Hepatocyte (in vitro differentiated cells): ENCODE measurements around the gene TLE6. TPM values are rescaled to one million over a fixed set of nuclear protein-coding genes. Genes with fewer than 3 reads are reported as not detected.
A peak's percentile ranks its signal among the peaks of the same experiment; 100 is the strongest.

Experiments
- DNase-seq: peaks from one replicate; pipeline ENCODE4 v3.0.0-alpha.2; 2016; ENCODE audit warnings: low spot score
- H2AFZ ChIP-seq: fragments of 200-600 bp; sonication (generic); 2 replicates; pipeline ENCODE4 v1.6.0; 2016; ENCODE audit warnings: antibody characterized with exemption, mild to moderate bottlenecking
- H3K27ac ChIP-seq: fragments of 200-600 bp; sonication (generic); 2 replicates; pipeline ENCODE4 v1.5.1; 2016; ENCODE audit warnings: mild to moderate bottlenecking
- H3K27me3 ChIP-seq: fragments of 200-600 bp; sonication (generic); 2 replicates; pipeline ENCODE4 v1.6.1; 2016
- H3K36me3 ChIP-seq: fragments of 200-600 bp; sonication (generic); replicated peaks from 2 replicates; pipeline ENCODE4 v1.5.1; 2016; ENCODE audit warnings: low read depth; ENCODE audit not compliant: insufficient read depth
- H3K4me1 ChIP-seq: fragments of 200-600 bp; sonication (generic); 2 replicates; pipeline ENCODE4 v1.5.1; 2016; ENCODE audit warnings: mild to moderate bottlenecking, moderate library complexity; ENCODE audit not compliant: insufficient read depth
- H3K4me2 ChIP-seq: fragments of 200-600 bp; sonication (generic); 2 replicates; pipeline ENCODE4 v1.6.0; 2016
- H3K4me3 ChIP-seq: fragments of 200-600 bp; sonication (generic); 2 replicates; pipeline ENCODE4 v1.5.1; 2016; ENCODE audit warnings: mild to moderate bottlenecking
- H3K79me2 ChIP-seq: fragments of 200-600 bp; sonication (generic); 2 replicates; pipeline ENCODE4 v1.6.0; 2017; ENCODE audit warnings: mild to moderate bottlenecking
- H3K9me2 ChIP-seq: fragments of 200-600 bp; sonication (generic); replicated peaks from 2 replicates; pipeline ENCODE4 v1.6.0; 2017; ENCODE audit warnings: mild to moderate bottlenecking; ENCODE audit not compliant: insufficient read depth
- H3K9me3 ChIP-seq: fragments of 200-600 bp; sonication (generic); 2 replicates; pipeline ENCODE4 v1.5.1; 2016; ENCODE audit warnings: low read depth, mild to moderate bottlenecking
- H4K20me1 ChIP-seq: fragments of 200-600 bp; sonication (generic); 2 replicates; pipeline ENCODE4 v1.6.0; 2016; ENCODE audit warnings: mild to moderate bottlenecking; ENCODE audit not compliant: insufficient read depth, poor library complexity, severe bottlenecking
- CTCF ChIP-seq: fragments of 200-600 bp; sonication (generic); IDR thresholded peaks from 2 replicates; pipeline ENCODE4 v1.5.1; 2016; ENCODE audit warnings: antibody characterized with exemption, mild to moderate bottlenecking; ENCODE audit not compliant: poor library complexity
- EZH2 ChIP-seq: fragments of 200-600 bp; sonication (generic); IDR thresholded peaks from 2 replicates; pipeline ENCODE4 v1.6.1; 2016; ENCODE audit warnings: antibody characterized with exemption, mild to moderate bottlenecking, borderline replicate concordance
- EZH2phosphoT487 ChIP-seq: fragments of 200-600 bp; sonication (generic); IDR thresholded peaks from one replicate; pipeline ENCODE4 v1.6.1; 2018; ENCODE audit warnings: antibody characterized with exemption, mild to moderate bottlenecking, low read depth, moderate library complexity; ENCODE audit not compliant: unreplicated experiment, severe bottlenecking
- WGBS: methylation state at CpG from one replicate; pipeline ENCODE4 v1.1.6; 2016; ENCODE audit warnings: low lambda C conversion rate; ENCODE audit errors: missing lambda C conversion rate; 5-methylcytosine and 5-hydroxymethylcytosine counted together
- polyA plus RNA-seq: library from polyadenylated mRNA; unstranded; fragments of >200 nt; fragmentation: Nextera tagmentation; extraction: Ambion mirVana; gene quantifications from 2 replicates; pipeline ENCODE4 v1.2.1, GENCODE V29; 2016
- total RNA-seq: library from RNA; depleted of rRNA; stranded (reverse); fragments of >200 nt; gene quantifications from 2 replicates; pipeline ENCODE4 v1.2.3, GENCODE V29; 2014

TLE6 gene
- total and polyA plus RNA-seq, 2 experiments from 2014 or later = 1.2 to 4.7 TPM

- Histone ChIP-seq H3K27me3 (no peaks in the 10 kb centered on the region), H3K36me3 (no peaks in the 10 kb centered on the region), H2AFZ (no peak overlapping the region), H3K79me2 (peaks cover 12% of the 10 kb centered on the region), H3K9me3 (no peaks in the 10 kb centered on the region), H3K27ac (no peak overlapping the region), H3K4me3 (no peak overlapping the region), H3K9me2 (no peaks in the 10 kb centered on the region), H3K4me2 (no peak overlapping the region), H4K20me1 (no peaks in the 10 kb centered on the region), H3K4me1 (no peaks in the 10 kb centered on the region)
- 97% methylated on average over 24 of the region's 28 CpGs for WGBS
- DNase-seq = no peak
- TF ChIP-seq EZH2phosphoT487 (no peak), CTCF (no peak), EZH2 (no peak)
These were observed 42.0 kb downstream of the TLE6 start for GRCh38 chr19:3019211-3019854.

- no peaks in the 10 kb centered on the region for H4K20me1 ChIP-seq
- no peaks in the 10 kb centered on the region for H3K36me3 ChIP-seq
- H3K9me2 ChIP-seq = no peaks in the 10 kb centered on the region
- no peak for TF ChIP-seq EZH2phosphoT487
- H3K27ac ChIP-seq = no peak overlapping the region
- peaks cover 16% of the 10 kb centered on the region for H3K79me2 ChIP-seq
- no peaks in the 10 kb centered on the region for H3K9me3 ChIP-seq
- H3K27me3 ChIP-seq = no peaks in the 10 kb centered on the region
- peaks cover 10% of the 10 kb centered on the region for H3K4me1 ChIP-seq
- H3K4me3 ChIP-seq = no peak overlapping the region
- H3K4me2 ChIP-seq = no peak overlapping the region
- no peak overlapping the region for H2AFZ ChIP-seq
- 88% methylated on average over 18 of the region's 18 CpGs for WGBS
- no peak for DNase-seq
These were observed 43.1 kb downstream of the TLE6 start for GRCh38 chr19:3020321-3020960.

GRCh38 chr19:3024509-3024869 is 47.1 kb downstream of the TLE6 start:
- no peak overlapping the region for H3K4me3 ChIP-seq
- H3K9me3 ChIP-seq = no peaks in the 10 kb centered on the region
- TF ChIP-seq CTCF = no peak
- H3K27me3 ChIP-seq = no peaks in the 10 kb centered on the region
- peaks cover 16% of the 10 kb centered on the region for H3K79me2 ChIP-seq
- no peaks in the 10 kb centered on the region for H3K36me3 ChIP-seq
- no peaks in the 10 kb centered on the region for H3K9me2 ChIP-seq
- no peak overlapping the region for H2AFZ ChIP-seq
- H3K4me1 ChIP-seq = peaks cover 18% of the 10 kb centered on the region
- no peak overlapping the region for H3K27ac ChIP-seq
- no peak for DNase-seq
- 25% methylated on average over 5 of the region's 5 CpGs for WGBS
- H3K4me2 ChIP-seq = peak overlapping the region; percentile 79
- H4K20me1 ChIP-seq = no peaks in the 10 kb centered on the region

GRCh38 chr19:3024870-3025548 is 47.6 kb downstream of the TLE6 start:
- Histone ChIP-seq H3K9me3 (no peaks in the 10 kb centered on the region), H3K4me1 (peaks cover 20% of the 10 kb centered on the region), H3K9me2 (no peaks in the 10 kb centered on the region), H3K27ac (peak overlapping the region; percentile 80), H3K27me3 (no peaks in the 10 kb centered on the region), H3K36me3 (no peaks in the 10 kb centered on the region), H3K79me2 (peaks cover 16% of the 10 kb centered on the region), H4K20me1 (no peaks in the 10 kb centered on the region), H2AFZ (peak overlapping the region; percentile 49), H3K4me3 (no peak overlapping the region), H3K4me2 (peak overlapping the region; percentile 79)
- TF ChIP-seq EZH2 = no peak
- TF ChIP-seq EZH2phosphoT487 = no peak
- no peak for TF ChIP-seq CTCF
- 29% methylated on average over 25 of the region's 30 CpGs for WGBS
- DNase-seq = no peak
